ENCODE measurements around the gene SNRPA. TPM values are rescaled to one million over a fixed set of nuclear protein-coding genes. Genes with fewer than 3 reads are reported as not detected.

Gene SNRPA
- total and polyA plus RNA-seq, 2 of the 4 experiments (the other 2 are of a cell fraction), result 30.3 to 81.3 TPM

GRCh38 chr19:40721936-40722661, 28.9 kb upstream of the SNRPA start:
- Histone ChIP-seq H2BK120ac (ENCODE audit: low read depth, low read length) (no peak overlapping the region), H2BK5ac (ENCODE audit: low read depth, low read length, poor library complexity, severe bottlenecking) (no peak overlapping the region), H2BK15ac (ENCODE audit: low read depth, low read length) (no peak overlapping the region), H3K18ac (ENCODE audit: low read depth, low read length) (no peak overlapping the region), H3K23ac (ENCODE audit: low read depth, low read length) (peak overlapping the region; percentile 59), H3K9ac (ENCODE audit: low read depth, low read length) (no peak overlapping the region), H3K14ac (replicated peaks; ENCODE audit: low read depth, low read length) (0 out of 2 replicates have a peak overlapping the region, but pooled peaks have one; percentile 19), H3K4me1 (ENCODE audit: control insufficient read depth, insufficient read depth, low read length) (peaks cover 9% of the 10 kb centered on the region), H4K20me1 (ENCODE audit: insufficient read depth, low read length) (peaks cover 13% of the 10 kb centered on the region; the same call in 1 of the 2 replicates), H3K79me1 (ENCODE audit: low read depth in 1 of 2, low read length in 2 of 2) (peaks cover 28 to 86% of the 10 kb centered on the region in 2 experiments), H3K4me2 (ENCODE audit: low read depth, low read length) (peak overlapping the region; percentile 5), H2BK20ac (ENCODE audit: low read depth, low read length) (no peak overlapping the region), H3K9me3 (ENCODE audit: control insufficient read depth, insufficient read depth, low read length) (no peaks in the 10 kb centered on the region), H3K27me3 (ENCODE audit: control insufficient read depth, insufficient read depth, low read length) (no peaks in the 10 kb centered on the region), H3K56ac (ENCODE audit: extremely low read depth, insufficient read depth, low read length) (no peak overlapping the region), H3K4me3 (ENCODE audit: insufficient read depth, low read depth, low read length) (no peak overlapping the region), H2AK5ac (ENCODE audit: low read depth, low read length) (0 out of 2 replicates have a peak overlapping the region, but pooled peaks have one; percentile 35), H4K91ac (ENCODE audit: insufficient read depth, low read depth, low read length) (no peak overlapping the region), H3K4ac (ENCODE audit: low read depth, low read length) (no peak overlapping the region), H3K27ac (ENCODE audit: insufficient read depth, low read length) (0 out of 2 replicates have a peak overlapping the region, but pooled peaks have one; percentile 9), H2AFZ (replicated peaks; ENCODE audit: low read length, poor library complexity) (no peak overlapping the region), H4K8ac (ENCODE audit: low read depth in 2 of 2, low read length in 2 of 2) (no peak overlapping the region), H2AK9ac (replicated peaks; ENCODE audit: low read depth, low read length, poor library complexity) (peak overlapping the region; percentile 16), H4K5ac (ENCODE audit: low read depth, low read length) (no peak overlapping the region), H3K9me1 (ENCODE audit: insufficient read depth, low read length) (peaks cover 20% of the 10 kb centered on the region; the same call in 1 of the 2 replicates), H3K36me3 (ENCODE audit: control insufficient read depth, insufficient read depth, low read length) (peaks cover 31% of the 10 kb centered on the region)
- TF ChIP-seq RCOR1 (IDR thresholded peaks at IDR 0.05; ENCODE audit: insufficient replicate concordance, low read length), result no peak
- TF ChIP-seq MXI1 (IDR thresholded peaks at IDR 0.05; ENCODE audit: borderline replicate concordance, low read depth, low read length), result no peak
- no peak for TF ChIP-seq CHD1 (IDR thresholded peaks at IDR 0.05; ENCODE audit: low read depth, low read length)
- TF ChIP-seq CTCF (conservative IDR thresholded peaks at IDR 0.05; ENCODE audit: low read depth, low read length), result no peak
- no peak for TF ChIP-seq BHLHE40 (IDR thresholded peaks at IDR 0.05; ENCODE audit: low read depth, low read length)
- TF ChIP-seq RFX5 (IDR thresholded peaks at IDR 0.05; ENCODE audit: low read depth, low read length), result no peak
- TF ChIP-seq RAD21 (IDR thresholded peaks at IDR 0.05; ENCODE audit: low read length), result no peak
- no peak for TF ChIP-seq CEBPB (IDR thresholded peaks at IDR 0.05; ENCODE audit: low read depth, low read length)
- no peak for TF ChIP-seq MAZ (IDR thresholded peaks at IDR 0.05; ENCODE audit: borderline replicate concordance, low read depth, low read length)
- TF ChIP-seq FOS (IDR thresholded peaks at IDR 0.05; ENCODE audit: low read depth, low read length), result no peak
- no peak for TF ChIP-seq POLR2A (IDR thresholded peaks at IDR 0.05; ENCODE audit: low read depth, low read length)
- no peak for TF ChIP-seq MAFK (IDR thresholded peaks at IDR 0.05; ENCODE audit: low read depth, low read length)
- TF ChIP-seq ELK1 (IDR thresholded peaks at IDR 0.05; ENCODE audit: borderline replicate concordance, low read depth, low read length), result no peak
- dilution Hi-C loops (cut with HindIII; ENCODE audit: low sequenced_read_pairs, unreplicated experiment), result no loop called here
- WGBS, 2 experiments (ENCODE audit: extremely low coverage in 2 of 2, insufficient read length in 1 of 2), result no CpG with 5 or more reads among the region's 9 CpGs
- intact Hi-C loops (cut with micrococcal nuclease), result no loop called here
- no TSS peak for BruUV-seq (replicated peaks)
- peak; percentile 41 for DNase-seq
- ChIA-PET POLR2A (ENCODE audit: unreplicated experiment) (interaction anchor here (0.5 to 0.6 kb wide), 2 partner anchors 28 to 31 kb away, joined by 3 to 4 read pairs; no protein-coding TSS in a partner anchor), CTCF (no interaction called here)
- in situ Hi-C loops (cut with MboI; ENCODE audit: low sequenced_read_pairs), result no loop called here
- ATAC-seq (ENCODE audit: low read depth), result no peak
